GM23338 (cell line): ENCODE results near the gene MLLT1. TPM values are rescaled to one million over a fixed set of nuclear protein-coding genes. Genes with fewer than 3 reads are reported as not detected.

Experiments used
- ATAC-seq: fragments of 200-7000 bp; cut with Tn5 transposase; 3 replicates; pipeline ENCODE4 v1.9.1; 2020
- DNase-seq: peaks from one replicate; pipeline ENCODE4 v3.0.0-alpha.2; 2015; ENCODE audit warnings: low spot score
- H2AFZ ChIP-seq: fragments of 200-600 bp; sonication (generic); 2 replicates; pipeline ENCODE4 v1.8.0; 2016; ENCODE audit warnings: antibody characterized with exemption, mild to moderate bottlenecking, moderate library complexity
- H3F3A ChIP-seq: fragments of 200-600 bp; sonication (generic); replicated peaks from 2 replicates; pipeline ENCODE4 v1.8.0; 2017; ENCODE audit warnings: antibody characterized with exemption, mixed run types, low read depth
- H3K27ac ChIP-seq: fragments of 200-600 bp; sonication (generic); 2 replicates; pipeline ENCODE4 v1.6.1; 2016; ENCODE audit warnings: low read depth
- H3K27me3 ChIP-seq: fragments of 200-600 bp; sonication (generic); 2 replicates; pipeline ENCODE4 v1.8.0; 2016; ENCODE audit warnings: mild to moderate bottlenecking, mixed run types, moderate library complexity; ENCODE audit not compliant: insufficient read depth
- H3K36me3 ChIP-seq: fragments of 200-600 bp; sonication (generic); 2 replicates; pipeline ENCODE4 v1.8.0; 2016; ENCODE audit warnings: mild to moderate bottlenecking; ENCODE audit not compliant: insufficient read depth
- H3K4me1 ChIP-seq: fragments of 200-600 bp; sonication (generic); 2 replicates; pipeline ENCODE4 v1.8.0; 2016; ENCODE audit warnings: mild to moderate bottlenecking, moderate library complexity; ENCODE audit not compliant: insufficient read depth
- H3K4me2 ChIP-seq: fragments of 200-600 bp; sonication (generic); 2 replicates; pipeline ENCODE4 v1.7.1; 2017; ENCODE audit warnings: mixed run types
- H3K4me3 ChIP-seq: fragments of 200-600 bp; sonication (generic); 2 replicates; pipeline ENCODE4 v1.6.1; 2016; ENCODE audit warnings: mixed run types
- H3K79me2 ChIP-seq: fragments of 200-600 bp; sonication (generic); replicated peaks from 2 replicates; pipeline ENCODE4 v1.8.0; 2017; ENCODE audit warnings: mild to moderate bottlenecking; ENCODE audit not compliant: insufficient read depth
- H3K9me2 ChIP-seq: fragments of 200-600 bp; sonication (generic); 2 replicates; pipeline ENCODE4 v1.8.0; 2017; ENCODE audit not compliant: insufficient read depth
- H4K20me1 ChIP-seq: fragments of 200-600 bp; sonication (generic); replicated peaks from 2 replicates; pipeline ENCODE4 v1.8.0; 2017; ENCODE audit warnings: mild to moderate bottlenecking; ENCODE audit not compliant: insufficient read depth
- H3K27ac Mint-ChIP-seq: 2 replicates; pipeline ENCODE4 v1.8.0; 2020; ENCODE audit warnings: inconsistent platforms, mild to moderate bottlenecking, moderate library complexity, mixed read lengths
- H3K27me3 Mint-ChIP-seq: 3 replicates; pipeline ENCODE4 v1.8.0; 2022; ENCODE audit warnings: low read depth, mild to moderate bottlenecking, moderate library complexity, mixed read lengths, inconsistent platforms; ENCODE audit not compliant: insufficient read depth, poor library complexity
- H3K36me3 Mint-ChIP-seq: 3 replicates; pipeline ENCODE4 v1.8.0; 2021; ENCODE audit warnings: low read depth, mild to moderate bottlenecking, inconsistent platforms, moderate library complexity, mixed read lengths
- H3K4me1 Mint-ChIP-seq: 3 replicates; pipeline ENCODE4 v1.8.0; 2020; ENCODE audit warnings: mild to moderate bottlenecking, inconsistent platforms, mixed read lengths
- H3K4me3 Mint-ChIP-seq: 3 replicates; pipeline ENCODE4 v1.8.0; 2021; ENCODE audit warnings: moderate library complexity, mild to moderate bottlenecking, inconsistent platforms, mixed read lengths
- H3K9me3 Mint-ChIP-seq: 3 replicates; pipeline ENCODE4 v1.8.0; 2020; ENCODE audit warnings: moderate library complexity, mild to moderate bottlenecking, inconsistent platforms, mixed read lengths
- CREB1 ChIP-seq: fragments of 250-450 bp; sonication (Bioruptor Pico); IDR thresholded peaks from 2 replicates; pipeline ENCODE4 v1.5.0; 2020; ENCODE audit warnings: low read depth, mild to moderate bottlenecking, moderate library complexity
- CTCF ChIP-seq, 2 experiments: fragments of 200-600 bp in 1 of 2; sonication (generic) in 1 of 2; conservative IDR thresholded peaks; 2 replicates each; pipeline versions ENCODE4 v1.5.1 to v1.6.1; 2016 to 2017; ENCODE audit warnings: antibody characterized with exemption in 2 of 2, low read depth in 2 of 2, mild to moderate bottlenecking in 2 of 2, moderate library complexity in 1 of 2
- ETS1 ChIP-seq: IDR thresholded peaks from 2 replicates; pipeline ENCODE4 v1.6.1; 2016; ENCODE audit warnings: antibody characterized with exemption
- EZH2 ChIP-seq: fragments of 200-600 bp; sonication (generic); IDR thresholded peaks from one replicate; pipeline ENCODE4 v1.8.0; 2017; ENCODE audit warnings: antibody characterized with exemption, mild to moderate bottlenecking, low read depth; ENCODE audit not compliant: unreplicated experiment
- EZH2phosphoT487 ChIP-seq: fragments of 200-600 bp; sonication (generic); IDR thresholded peaks from one replicate; pipeline ENCODE4 v1.8.1; 2018; ENCODE audit warnings: antibody characterized with exemption; ENCODE audit not compliant: unreplicated experiment
- JUNB ChIP-seq: IDR thresholded peaks from one replicate; pipeline ENCODE4 v1.6.1; 2016; ENCODE audit warnings: antibody characterized with exemption; ENCODE audit not compliant: unreplicated experiment
- NANOG ChIP-seq: IDR thresholded peaks from 2 replicates; pipeline ENCODE4 v1.6.1; 2016; ENCODE audit warnings: antibody characterized with exemption, borderline replicate concordance
- POLR2AphosphoS5 ChIP-seq: IDR thresholded peaks from 2 replicates; pipeline ENCODE4 v1.6.1; 2016; ENCODE audit warnings: antibody characterized with exemption, low read depth
- STAT1 ChIP-seq: IDR thresholded peaks from one replicate; pipeline ENCODE4 v1.6.1; 2016; ENCODE audit warnings: antibody characterized with exemption; ENCODE audit not compliant: unreplicated experiment
- ZNF331 ChIP-seq: fragments of 250-450 bp; sonication (Bioruptor Pico); IDR thresholded peaks from 2 replicates; pipeline ENCODE4 v1.5.0; 2020; ENCODE audit warnings: low read depth, mild to moderate bottlenecking, moderate library complexity
- ZNF462 ChIP-seq: fragments of 250-450 bp; sonication (Bioruptor Pico); IDR thresholded peaks from 2 replicates; pipeline ENCODE4 v1.5.0; 2020; ENCODE audit warnings: mild to moderate bottlenecking, moderate library complexity
- polyA plus RNA-seq: library from polyadenylated mRNA; unstranded; fragments of >200 nt; fragmentation: Nextera tagmentation; extraction: Ambion mirVana; gene quantifications from 2 replicates; pipeline ENCODE4 v1.2.1, GENCODE V29; 2016
- total RNA-seq: library from RNA; depleted of rRNA; stranded (reverse); fragments of >200 nt; shearing (Covaris generic); gene quantifications from 2 replicates; pipeline ENCODE4 v1.2.3, GENCODE V29; 2014

MLLT1 gene
- total and polyA plus RNA-seq, 2 experiments from 2014 or later: 17.8 to 23.4 TPM

- H3K9me3 Mint-ChIP-seq: peaks cover 96% of the 10 kb centered on the region
- no peaks in the 10 kb centered on the region for H3K4me1 ChIP-seq
- H3K4me2 ChIP-seq: no peak overlapping the region
- no peak for ATAC-seq
- H3K4me1 Mint-ChIP-seq: no peaks in the 10 kb centered on the region
- H3K4me3 Mint-ChIP-seq: no peak overlapping the region
- TF ChIP-seq POLR2AphosphoS5: no peak
- no peak for TF ChIP-seq JUNB
- no peak for TF ChIP-seq NANOG
- TF ChIP-seq STAT1: no peak
- no peak for TF ChIP-seq ETS1
- TF ChIP-seq CREB1 (CRISPR knock-in tag): no peak
- no peak for TF ChIP-seq CTCF (conservative IDR thresholded peaks at IDR 0.05; ENCODE audit: low read depth in 2 of 2)
- H3K27ac ChIP-seq: no peak overlapping the region
- H3K27me3 Mint-ChIP-seq: peaks cover 2% of the 10 kb centered on the region
- no peak overlapping the region for H3K4me3 ChIP-seq
- H3K27me3 ChIP-seq: no peaks in the 10 kb centered on the region
- peaks cover 4% of the 10 kb centered on the region; the same call in 1 of the 2 replicates for H3K36me3 ChIP-seq
- no peaks in the 10 kb centered on the region for H3K79me2 ChIP-seq
- H3K36me3 Mint-ChIP-seq: peaks cover 50% of the 10 kb centered on the region
- no peak for DNase-seq
- no peaks in the 10 kb centered on the region for H3F3A ChIP-seq
- H4K20me1 ChIP-seq: no peaks in the 10 kb centered on the region
- H3K27ac Mint-ChIP-seq: no peak overlapping the region
- H2AFZ ChIP-seq: no peak overlapping the region
- no peaks in the 10 kb centered on the region for H3K9me2 ChIP-seq
Observed at GRCh38 chr19:6292006-6292405, 12.2 kb upstream of the MLLT1 start.

GRCh38 chr19:6288737-6289136, 9.0 kb upstream of the MLLT1 start:
- Histone ChIP-seq H3K4me2 (no peak overlapping the region), H3K36me3 (peaks cover 4% of the 10 kb centered on the region; the same call in 1 of the 2 replicates), H3K9me2 (no peaks in the 10 kb centered on the region), H3K27ac (no peak overlapping the region), H3K4me3 (no peak overlapping the region), H3K4me1 (no peaks in the 10 kb centered on the region), H3K79me2 (no peaks in the 10 kb centered on the region), H3F3A (no peaks in the 10 kb centered on the region), H3K27me3 (no peaks in the 10 kb centered on the region), H4K20me1 (no peaks in the 10 kb centered on the region), H2AFZ (no peak overlapping the region)
- DNase-seq: no peak
- peaks cover 41% of the 10 kb centered on the region for H3K36me3 Mint-ChIP-seq
- H3K4me1 Mint-ChIP-seq: no peaks in the 10 kb centered on the region
- H3K27me3 Mint-ChIP-seq: peaks cover 6% of the 10 kb centered on the region
- TF ChIP-seq EZH2phosphoT487 (no peak), STAT1 (no peak), CTCF (conservative IDR thresholded peaks at IDR 0.05; ENCODE audit: low read depth in 2 of 2) (no peak), ZNF331 (CRISPR knock-in tag) (no peak), POLR2AphosphoS5 (no peak), CREB1 (CRISPR knock-in tag) (no peak), ZNF462 (no peak), EZH2 (no peak)
- H3K9me3 Mint-ChIP-seq: peaks cover 90% of the 10 kb centered on the region
- no peak overlapping the region for H3K27ac Mint-ChIP-seq
- ATAC-seq: no peak
- no peak overlapping the region for H3K4me3 Mint-ChIP-seq
